Spinal cord (tissue), 10 donors: ENCODE results near the gene GPRIN1. TPM values are rescaled to one million over a fixed set of nuclear protein-coding genes. Genes with fewer than 3 reads are reported as not detected.

Experiments
- DNase-seq, 6 donors: peaks; one replicate each; pipeline versions ENCODE4 v3.0.0 to v3.0.0-alpha.2; 2013 to 2015; ENCODE audit warnings: low spot score in 6 of 6, low read depth in 4 of 6
- H3K27ac ChIP-seq: one replicate; pipeline ENCODE4 v1.5.1; 2013; ENCODE audit warnings: low read depth, low read length, control low read depth
- H3K27me3 ChIP-seq: one replicate; pipeline ENCODE4 v1.6.1; 2013; ENCODE audit warnings: low read length; ENCODE audit not compliant: control insufficient read depth, insufficient read depth
- H3K36me3 ChIP-seq: one replicate; pipeline ENCODE4 v1.6.1; 2013; ENCODE audit warnings: low read length; ENCODE audit not compliant: control insufficient read depth, insufficient read depth
- H3K4me1 ChIP-seq: one replicate; pipeline ENCODE4 v1.6.1; 2013; ENCODE audit warnings: low read length; ENCODE audit not compliant: control insufficient read depth, insufficient read depth
- H3K4me3 ChIP-seq: one replicate; pipeline ENCODE4 v1.5.1; 2013; ENCODE audit warnings: low read depth, low read length, control low read depth
- H3K9me3 ChIP-seq: one replicate; pipeline ENCODE4 v1.6.1; 2013; ENCODE audit warnings: low read length; ENCODE audit not compliant: control insufficient read depth, insufficient read depth
- WGBS: methylation state at CpG from one replicate; pipeline ENCODE4 v1.1.5; 2013; ENCODE audit warnings: missing lambda C conversion rate; ENCODE audit not compliant: insufficient coverage; 5-methylcytosine and 5-hydroxymethylcytosine counted together
- polyA plus RNA-seq, 2 donors: library from polyadenylated mRNA; unstranded; fragments of 120-200 nt; gene quantifications; one replicate each; pipeline ENCODE4 v1.2.1, GENCODE V29; 2013; ENCODE audit not compliant: insufficient read length in 2 of 2
- total RNA-seq, 2 donors: library from RNA; depleted of rRNA in 1 of 2; stranded (reverse); fragments of 120-200 nt in 1 of 2; fragments of >200 nt in 1 of 2; gene quantifications; one replicate each; pipeline versions ENCODE4 v1.2.3 to v1.2.4, GENCODE V29; 2013 to 2014
- donor health status: healthy.

GPRIN1 gene
- total and polyA plus RNA-seq, 4 donors: 14.7 to 62.4 (median 42.9) TPM

DNA sequence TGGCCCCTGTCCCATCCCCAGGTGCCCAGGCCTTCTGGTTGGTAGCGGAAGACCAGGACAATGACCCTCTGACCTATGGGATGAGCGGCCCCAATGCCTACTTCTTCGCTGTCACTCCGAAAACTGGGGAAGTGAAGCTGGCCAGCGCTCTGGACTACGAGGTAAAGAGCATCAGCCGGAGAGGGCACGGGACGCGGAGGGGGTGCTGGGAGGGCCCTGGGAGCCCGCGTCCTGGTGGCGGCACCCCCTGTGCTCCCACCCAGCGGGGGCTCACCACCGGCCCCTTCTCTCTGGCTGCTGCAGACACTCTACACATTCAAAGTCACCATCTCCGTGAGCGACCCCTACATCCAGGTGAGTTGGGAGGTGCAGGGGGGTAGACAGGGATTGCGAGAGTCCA lies 41.3 kb downstream of the GPRIN1 start:
- no peaks in the 10 kb centered on the region for H3K27me3 ChIP-seq
- no peak overlapping the region for H3K4me3 ChIP-seq
- H3K27ac ChIP-seq: no peak overlapping the region
- no peak for DNase-seq
- WGBS: 70% methylated on average over 10 of the region's 18 CpGs
- no peaks in the 10 kb centered on the region for H3K9me3 ChIP-seq
- no peaks in the 10 kb centered on the region for H3K36me3 ChIP-seq
- no peaks in the 10 kb centered on the region for H3K4me1 ChIP-seq

DNA sequence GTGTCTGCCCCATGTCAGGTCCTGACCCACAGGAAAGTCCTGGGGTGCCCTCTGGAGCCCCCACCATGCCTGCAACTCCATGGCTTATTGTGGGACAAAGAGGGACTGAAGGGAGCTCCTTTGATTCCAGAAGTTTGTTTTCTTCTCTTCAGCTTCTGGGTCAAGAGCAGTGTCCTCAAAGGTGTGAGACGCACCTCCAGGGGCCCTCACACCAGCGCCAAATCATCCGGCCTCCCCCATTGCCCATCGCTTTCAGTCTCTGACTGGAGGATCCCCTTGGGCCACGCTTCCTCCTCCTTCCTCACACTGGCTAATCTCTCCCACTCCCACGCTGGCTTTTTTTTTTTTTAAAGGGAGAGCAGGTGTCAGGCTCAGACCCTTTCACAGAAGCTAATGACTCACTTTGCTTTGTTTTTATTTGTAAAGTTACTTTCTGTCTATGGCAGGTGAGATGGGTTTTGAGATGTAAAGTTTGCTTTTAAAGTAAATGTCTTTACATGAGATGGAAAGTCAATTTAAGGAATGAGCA lies 44.1 kb downstream of the GPRIN1 start:
- no peak for DNase-seq
- no peaks in the 10 kb centered on the region for H3K9me3 ChIP-seq
- no peak overlapping the region for H3K4me3 ChIP-seq
- WGBS: 50% methylated on average over 4 of the region's 6 CpGs
- H3K27me3 ChIP-seq: no peaks in the 10 kb centered on the region
- H3K4me1 ChIP-seq: peaks cover 4% of the 10 kb centered on the region
- no peak overlapping the region for H3K27ac ChIP-seq
- no peaks in the 10 kb centered on the region for H3K36me3 ChIP-seq

DNA sequence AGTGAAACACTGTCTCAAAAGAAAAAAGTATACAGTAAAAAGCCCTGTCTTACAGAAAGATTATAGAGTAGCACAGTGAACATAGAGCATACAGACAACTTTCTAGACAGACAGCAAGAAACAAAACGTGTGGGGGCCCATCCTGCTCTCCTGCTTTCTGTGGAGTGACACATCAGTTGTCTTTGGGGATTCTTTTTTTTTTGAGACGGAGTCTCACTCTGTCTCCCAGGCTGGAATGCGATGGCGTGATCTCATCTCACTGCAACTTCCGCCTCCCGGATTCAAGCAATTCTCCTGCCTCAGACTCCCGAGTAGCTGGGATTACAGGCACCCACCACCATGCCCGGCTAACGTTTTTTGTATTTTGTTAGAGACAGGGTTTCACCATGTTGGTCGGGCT lies 46.0 kb downstream of the GPRIN1 start:
- Histone ChIP-seq H3K27me3 (no peaks in the 10 kb centered on the region), H3K27ac (no peak overlapping the region), H3K4me3 (no peak overlapping the region), H3K36me3 (no peaks in the 10 kb centered on the region), H3K4me1 (peaks cover 4% of the 10 kb centered on the region), H3K9me3 (no peaks in the 10 kb centered on the region)
- DNase-seq: no peak
- 95% methylated on average over 5 of the region's 10 CpGs for WGBS

- Histone ChIP-seq H3K36me3 (no peaks in the 10 kb centered on the region), H3K4me1 (peaks cover 4% of the 10 kb centered on the region), H3K9me3 (no peaks in the 10 kb centered on the region), H3K4me3 (no peak overlapping the region), H3K27me3 (no peaks in the 10 kb centered on the region), H3K27ac (no peak overlapping the region)
- WGBS: 68% methylated on average over 8 of the region's 10 CpGs
- no peak for DNase-seq
Observed at GRCh38 chr5:176562189-176562588, 47.8 kb downstream of the GPRIN1 start.

- Histone ChIP-seq H3K27me3 (no peaks in the 10 kb centered on the region), H3K4me3 (no peak overlapping the region), H3K9me3 (no peaks in the 10 kb centered on the region), H3K27ac (no peak overlapping the region), H3K36me3 (no peaks in the 10 kb centered on the region), H3K4me1 (peaks cover 4% of the 10 kb centered on the region)
- 90% methylated on average over 2 of the region's 3 CpGs for WGBS
- no peak for DNase-seq
Observed at GRCh38 chr5:176561259-176561658, 48.7 kb downstream of the GPRIN1 start.

- Histone ChIP-seq H3K4me3 (no peak overlapping the region), H3K4me1 (peaks cover 4% of the 10 kb centered on the region), H3K27me3 (no peaks in the 10 kb centered on the region), H3K9me3 (no peaks in the 10 kb centered on the region), H3K27ac (no peak overlapping the region), H3K36me3 (no peaks in the 10 kb centered on the region)
- 88% methylated on average over 4 of the region's 8 CpGs for WGBS
- DNase-seq: no peak
Observed at GRCh38 chr5:176560364-176560763, 49.6 kb downstream of the GPRIN1 start.

GRCh38 chr5:176559683-176560082 lies 50.3 kb downstream of the GPRIN1 start:
- H3K4me1 ChIP-seq: peaks cover 4% of the 10 kb centered on the region
- no peak for DNase-seq
- H3K9me3 ChIP-seq: no peaks in the 10 kb centered on the region
- no peak overlapping the region for H3K27ac ChIP-seq
- WGBS: 62% methylated on average over 4 of the region's 5 CpGs
- no peaks in the 10 kb centered on the region for H3K27me3 ChIP-seq
- H3K4me3 ChIP-seq: no peak overlapping the region
- no peaks in the 10 kb centered on the region for H3K36me3 ChIP-seq

- Histone ChIP-seq H3K9me3 (no peaks in the 10 kb centered on the region), H3K27ac (no peak overlapping the region), H3K4me3 (no peak overlapping the region), H3K27me3 (no peaks in the 10 kb centered on the region), H3K36me3 (no peaks in the 10 kb centered on the region), H3K4me1 (peaks cover 7% of the 10 kb centered on the region)
- no peak for DNase-seq
- WGBS: 93% methylated on average over 9 of the region's 13 CpGs
Observed at GRCh38 chr5:176557846-176558245, 52.1 kb downstream of the GPRIN1 start.

GRCh38 chr5:176553260-176554085 lies 56.5 kb downstream of the GPRIN1 start:
- Histone ChIP-seq H3K4me3 (no peak overlapping the region), H3K4me1 (peaks cover 7% of the 10 kb centered on the region), H3K27ac (no peak overlapping the region), H3K9me3 (no peaks in the 10 kb centered on the region), H3K27me3 (no peaks in the 10 kb centered on the region), H3K36me3 (no peaks in the 10 kb centered on the region)
- 69% methylated on average over 17 of the region's 18 CpGs for WGBS
- DNase-seq: no peak

DNA sequence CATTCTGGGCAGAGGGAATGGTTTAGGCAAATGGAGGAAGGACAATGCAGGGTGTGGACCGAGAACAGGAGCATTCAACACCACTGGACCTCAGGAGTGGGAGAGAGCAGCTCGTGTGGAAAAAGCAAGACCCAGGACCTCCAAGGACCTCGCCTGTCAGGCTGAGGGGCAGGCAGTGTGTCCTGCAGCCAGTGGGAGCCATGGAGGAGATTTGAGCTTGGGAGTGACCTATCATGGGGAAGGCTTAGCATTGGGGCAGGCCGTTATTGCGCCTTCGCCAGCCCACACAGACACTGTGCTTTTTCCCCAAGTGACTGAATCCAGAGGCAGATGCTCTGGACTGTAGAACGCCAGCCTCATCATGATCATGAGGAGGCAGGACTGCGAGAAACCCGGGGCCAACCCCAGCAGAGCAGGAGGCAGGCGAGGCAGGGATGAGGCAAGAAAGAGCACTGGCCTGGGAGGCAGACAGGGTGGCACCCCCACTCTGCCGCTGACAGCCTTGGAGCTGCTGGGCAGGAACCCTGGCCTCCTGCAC lies 57.6 kb downstream of the GPRIN1 start:
- peaks cover 7% of the 10 kb centered on the region for H3K4me1 ChIP-seq
- H3K4me3 ChIP-seq: no peak overlapping the region
- H3K27ac ChIP-seq: no peak overlapping the region
- WGBS: 84% methylated on average over 11 of the region's 11 CpGs
- no peaks in the 10 kb centered on the region for H3K27me3 ChIP-seq
- no peaks in the 10 kb centered on the region for H3K9me3 ChIP-seq
- DNase-seq: no peak
- no peaks in the 10 kb centered on the region for H3K36me3 ChIP-seq
